CD14-positive monocyte (primary cell): ENCODE data around the gene NOX3. TPM values are rescaled to one million over a fixed set of nuclear protein-coding genes. Genes with fewer than 3 reads are reported as not detected.

Source experiments
- DNase-seq, 3 donors: peaks; one replicate each; pipeline ENCODE4 v3.0.0-alpha.2; 2011 to 2022
- H2AFZ ChIP-seq: 2 replicates; pipeline ENCODE4 v1.6.0; 2012; ENCODE audit warnings: mild to moderate bottlenecking, low read depth, low read length, inconsistent platforms; ENCODE audit not compliant: insufficient read depth, poor library complexity, severe bottlenecking
- H3K27ac ChIP-seq, 2 donors: 1 replicate in 1 of 2; 2 replicates in 1 of 2; pipeline ENCODE4 v1.5.1; 2012 to 2013; ENCODE audit warnings: low read length in 2 of 2, control low read depth in 1 of 2, inconsistent platforms in 1 of 2, low read depth in 1 of 2, mild to moderate bottlenecking in 1 of 2
- H3K27me3 ChIP-seq, 2 donors: one replicate each; pipeline versions ENCODE4 v1.6.0 to v1.6.1; 2011 to 2013; ENCODE audit warnings: low read length in 2 of 2; ENCODE audit not compliant: control insufficient read depth in 2 of 2, insufficient read depth in 2 of 2
- H3K36me3 ChIP-seq, 2 donors: replicated peaks in 1 of 2; 1 replicate in 1 of 2; 2 replicates in 1 of 2; pipeline versions ENCODE4 v1.5.1 to v1.6.1; 2012 to 2013; ENCODE audit warnings: low read length in 2 of 2, control low read depth in 1 of 2, inconsistent platforms in 1 of 2, mild to moderate bottlenecking in 1 of 2; ENCODE audit not compliant: insufficient read depth in 2 of 2, control insufficient read depth in 1 of 2
- H3K4me1 ChIP-seq, 2 donors: 1 replicate in 1 of 2; 2 replicates in 1 of 2; pipeline versions ENCODE4 v1.5.1 to v1.6.1; 2012 to 2013; ENCODE audit warnings: low read length in 2 of 2, control low read depth in 1 of 2, inconsistent platforms in 1 of 2, mild to moderate bottlenecking in 1 of 2, moderate library complexity in 1 of 2; ENCODE audit not compliant: insufficient read depth in 2 of 2, control insufficient read depth in 1 of 2
- H3K4me2 ChIP-seq: replicated peaks from 2 replicates; pipeline ENCODE3; 2012; ENCODE audit warnings: low read length, moderate library complexity, mild to moderate bottlenecking; ENCODE audit not compliant: poor library complexity, severe bottlenecking; ENCODE audit errors: extremely low read depth
- H3K4me3 ChIP-seq, 3 experiments: fragments of 200-600 bp in 1 of 3; sonication (generic) in 1 of 3; replicated peaks in 1 of 3; 1 replicate in 2 of 3; 2 replicates in 1 of 3; pipeline ENCODE4 v1.5.1; 2011 to 2013; ENCODE audit warnings: low read length in 3 of 3, mild to moderate bottlenecking in 3 of 3, control low read depth in 2 of 3, low read depth in 2 of 3, inconsistent platforms in 1 of 3, moderate library complexity in 1 of 3
- H3K79me2 ChIP-seq: 2 replicates; pipeline ENCODE4 v1.6.0; 2012; ENCODE audit warnings: mild to moderate bottlenecking, control low read depth, inconsistent platforms, low read length, moderate library complexity; ENCODE audit not compliant: insufficient read depth
- H3K9ac ChIP-seq: 2 replicates; pipeline ENCODE4 v1.6.0; 2017; ENCODE audit warnings: low read length, mild to moderate bottlenecking; ENCODE audit not compliant: insufficient read depth, poor library complexity, severe bottlenecking
- H3K9me3 ChIP-seq, 2 donors: replicated peaks in 1 of 2; 1 replicate in 1 of 2; 2 replicates in 1 of 2; pipeline versions ENCODE4 v1.5.1 to v1.6.1; 2012 to 2013; ENCODE audit warnings: low read length in 2 of 2, control low read depth in 1 of 2; ENCODE audit not compliant: control insufficient read depth in 1 of 2, insufficient read depth in 1 of 2
- H4K20me1 ChIP-seq: 2 replicates; pipeline ENCODE4 v1.6.0; 2012; ENCODE audit warnings: mild to moderate bottlenecking, low read length, control low read depth, moderate library complexity; ENCODE audit not compliant: insufficient read depth
- H3K27ac Mint-ChIP-seq, 7 donors: one replicate each; pipeline ENCODE4 v1.8.0; 2020; ENCODE audit warnings: mild to moderate bottlenecking in 7 of 7, mixed read lengths in 7 of 7, moderate library complexity in 6 of 7, inconsistent platforms in 2 of 7
- H3K27me3 Mint-ChIP-seq, 3 donors: one replicate each; pipeline ENCODE4 v1.8.0; 2021 to 2022; ENCODE audit warnings: low read depth in 3 of 3, mild to moderate bottlenecking in 3 of 3, mixed read lengths in 3 of 3, moderate library complexity in 3 of 3, inconsistent platforms in 1 of 3
- H3K36me3 Mint-ChIP-seq, 2 donors: one replicate each; pipeline ENCODE4 v1.8.0; 2020; ENCODE audit warnings: mixed read lengths in 2 of 2, inconsistent platforms in 1 of 2, mild to moderate bottlenecking in 1 of 2
- H3K4me1 Mint-ChIP-seq: one replicate; pipeline ENCODE4 v1.8.0; 2020; ENCODE audit warnings: mild to moderate bottlenecking, mixed read lengths
- H3K4me3 Mint-ChIP-seq, 2 donors: one replicate each; pipeline ENCODE4 v1.8.0; 2020; ENCODE audit warnings: mild to moderate bottlenecking in 2 of 2, mixed read lengths in 2 of 2, moderate library complexity in 1 of 2
- H3K9me3 Mint-ChIP-seq, 7 donors: one replicate each; pipeline ENCODE4 v1.8.0; 2020 to 2022; ENCODE audit warnings: mixed read lengths in 7 of 7, mild to moderate bottlenecking in 6 of 7, moderate library complexity in 6 of 7, inconsistent platforms in 2 of 7
- WGBS: methylation state at CpG from one replicate; pipeline ENCODE4 v1.1.5; 2013; ENCODE audit warnings: missing lambda C conversion rate; ENCODE audit not compliant: insufficient coverage; 5-methylcytosine and 5-hydroxymethylcytosine counted together
- intact Hi-C, 2 donors: fragments of 100-400 bp; cut with micrococcal nuclease; formaldehyde crosslinking; loops; one replicate each; pipeline versions ENCODE4 v1.15.0 to v1.15.1; 2023
- polyA plus RNA-seq, 3 donors: library from polyadenylated mRNA; depleted of rRNA in 1 of 3; unstranded in 2 of 3; stranded (reverse) in 1 of 3; fragments of 300-500 nt in 2 of 3; fragments of >200 nt in 1 of 3; fragmentation: Illumina TruSeq in 2 of 3; gene quantifications; 1 replicate in 2 of 3; 2 replicates in 1 of 3; pipeline ENCODE4 v1.2.3, GENCODE V29; 2012 to 2021
- TF ChIP-seq, protein P1 (sequence below): fragments of 200-600 bp; IDR thresholded peaks from one replicate; pipeline ENCODE4 v1.8.0; 2022; ENCODE audit warnings: antibody characterized with exemption, mild to moderate bottlenecking

NOX3 gene
- polyA plus RNA-seq, 3 donors = not detected

DNA sequence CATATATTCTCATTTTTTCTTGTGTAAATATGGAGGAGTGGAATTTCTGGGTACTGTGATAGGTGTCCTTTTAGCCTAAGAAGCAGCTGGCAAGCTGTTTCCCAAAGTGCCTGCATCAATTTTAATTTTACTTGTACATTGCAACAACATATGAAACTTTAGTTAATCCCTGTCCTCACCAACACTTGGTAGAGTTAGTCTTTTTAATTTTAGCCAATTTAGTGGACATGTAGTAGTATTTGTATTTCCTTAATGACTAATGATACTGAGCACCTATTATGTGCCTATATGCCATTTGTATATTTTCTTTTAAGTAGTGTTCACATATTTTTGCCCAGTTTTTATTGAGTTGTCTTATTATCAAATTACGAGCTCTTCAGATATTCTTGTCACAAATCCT lies 46.8 kb upstream of the NOX3 start:
- H3K27ac Mint-ChIP-seq = no peak overlapping the region
- WGBS = no CpG with 5 or more reads among the region's 1 CpG
- Histone ChIP-seq H3K4me3 (no peak overlapping the region), H4K20me1 (no peaks in the 10 kb centered on the region), H3K9me3 (peaks cover 0 to 3% of the 10 kb centered on the region in 2 donors), H3K79me2 (no peaks in the 10 kb centered on the region), H3K36me3 (no peaks in the 10 kb centered on the region), H3K27me3 (no peaks in the 10 kb centered on the region), H2AFZ (no peak overlapping the region), H3K4me1 (no peaks in the 10 kb centered on the region), H3K27ac (no peak overlapping the region), H3K9ac (no peak overlapping the region), H3K4me2 (no peak overlapping the region)
- no peaks in the 10 kb centered on the region for H3K4me1 Mint-ChIP-seq
- no peaks in the 10 kb centered on the region for H3K36me3 Mint-ChIP-seq
- H3K9me3 Mint-ChIP-seq = peaks cover 0 to 8% (median 4%) of the 10 kb centered on the region in 7 donors
- intact Hi-C loops = no loop called here
- no peak for DNase-seq
- H3K4me3 Mint-ChIP-seq = no peak overlapping the region
- peaks cover 0 to 2% (median 1%) of the 10 kb centered on the region in 3 donors for H3K27me3 Mint-ChIP-seq
- TF ChIP-seq, protein P1, sequence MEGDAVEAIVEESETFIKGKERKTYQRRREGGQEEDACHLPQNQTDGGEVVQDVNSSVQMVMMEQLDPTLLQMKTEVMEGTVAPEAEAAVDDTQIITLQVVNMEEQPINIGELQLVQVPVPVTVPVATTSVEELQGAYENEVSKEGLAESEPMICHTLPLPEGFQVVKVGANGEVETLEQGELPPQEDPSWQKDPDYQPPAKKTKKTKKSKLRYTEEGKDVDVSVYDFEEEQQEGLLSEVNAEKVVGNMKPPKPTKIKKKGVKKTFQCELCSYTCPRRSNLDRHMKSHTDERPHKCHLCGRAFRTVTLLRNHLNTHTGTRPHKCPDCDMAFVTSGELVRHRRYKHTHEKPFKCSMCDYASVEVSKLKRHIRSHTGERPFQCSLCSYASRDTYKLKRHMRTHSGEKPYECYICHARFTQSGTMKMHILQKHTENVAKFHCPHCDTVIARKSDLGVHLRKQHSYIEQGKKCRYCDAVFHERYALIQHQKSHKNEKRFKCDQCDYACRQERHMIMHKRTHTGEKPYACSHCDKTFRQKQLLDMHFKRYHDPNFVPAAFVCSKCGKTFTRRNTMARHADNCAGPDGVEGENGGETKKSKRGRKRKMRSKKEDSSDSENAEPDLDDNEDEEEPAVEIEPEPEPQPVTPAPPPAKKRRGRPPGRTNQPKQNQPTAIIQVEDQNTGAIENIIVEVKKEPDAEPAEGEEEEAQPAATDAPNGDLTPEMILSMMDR = no peak

DNA sequence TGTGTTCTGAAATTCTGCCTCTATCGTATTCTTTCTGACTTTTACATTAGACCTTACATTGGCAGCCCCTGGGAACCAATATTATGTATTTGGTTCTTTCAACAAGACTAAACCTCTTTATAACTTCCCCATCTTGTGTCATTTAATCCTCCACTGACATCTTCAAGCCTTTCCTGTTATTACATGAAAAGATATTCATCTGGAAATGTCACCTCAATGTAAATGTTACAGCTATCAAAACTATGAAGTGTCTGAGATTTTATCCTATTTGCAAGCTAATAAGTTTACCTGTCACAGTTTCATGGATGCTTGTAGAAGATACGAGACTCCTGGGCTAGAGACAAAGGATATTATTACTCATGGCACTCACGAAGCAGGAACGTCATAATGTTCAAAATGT lies 43.9 kb upstream of the NOX3 start:
- DNase-seq = no peak
- no peaks in the 10 kb centered on the region for H3K36me3 Mint-ChIP-seq
- WGBS = 96% methylated on average over 3 of the region's 4 CpGs

More for the DNA sequence above, 43.9 kb upstream of the NOX3 start:
- Mint-ChIP-seq H3K4me3 (no peak overlapping the region), H3K4me1 (peaks cover 8% of the 10 kb centered on the region), H3K9me3 (peaks cover 0 to 8% (median 4%) of the 10 kb centered on the region in 7 donors), H3K27me3 (peaks cover 0 to 1% (median 1%) of the 10 kb centered on the region in 3 donors), H3K27ac (no peak overlapping the region)
- TF ChIP-seq, protein P1 = no peak
- H4K20me1 ChIP-seq = no peaks in the 10 kb centered on the region
- no peaks in the 10 kb centered on the region for H3K27me3 ChIP-seq
- H3K4me3 ChIP-seq = no peak overlapping the region
- intact Hi-C loops = no loop called here
- no peak overlapping the region for H3K27ac ChIP-seq
- no peak overlapping the region for H3K4me2 ChIP-seq
- H3K4me1 ChIP-seq = peaks cover 0 to 2% of the 10 kb centered on the region in 2 donors
- no peak overlapping the region for H2AFZ ChIP-seq
- no peak overlapping the region for H3K9ac ChIP-seq
- no peaks in the 10 kb centered on the region for H3K36me3 ChIP-seq
- no peaks in the 10 kb centered on the region for H3K79me2 ChIP-seq
- peaks cover 0 to 3% of the 10 kb centered on the region in 2 donors for H3K9me3 ChIP-seq
